ENCODE results near the gene NEDD4L. TPM values are rescaled to one million over a fixed set of nuclear protein-coding genes. Genes with fewer than 3 reads are reported as not detected.

NEDD4L gene
- total RNA-seq, 6 experiments from 2014 or later: 11.2 to 28.1 (median 15.7) TPM

GRCh38 chr18:58361212-58361611 is 317.2 kb downstream of the NEDD4L start:
- H3K27me3 Mint-ChIP-seq (ENCODE audit: insufficient read depth): no peaks in the 10 kb centered on the region
- H3K9me3 Mint-ChIP-seq: no peaks in the 10 kb centered on the region
- no peak for DNase-seq
- peaks cover 73% of the 10 kb centered on the region for H3K4me1 Mint-ChIP-seq (ENCODE audit: low read depth)
- H3K27ac Mint-ChIP-seq: peak overlapping the region; percentile 99
- no peaks in the 10 kb centered on the region for H3K36me3 Mint-ChIP-seq (ENCODE audit: low read depth)
- TF ChIP-seq, protein P1, sequence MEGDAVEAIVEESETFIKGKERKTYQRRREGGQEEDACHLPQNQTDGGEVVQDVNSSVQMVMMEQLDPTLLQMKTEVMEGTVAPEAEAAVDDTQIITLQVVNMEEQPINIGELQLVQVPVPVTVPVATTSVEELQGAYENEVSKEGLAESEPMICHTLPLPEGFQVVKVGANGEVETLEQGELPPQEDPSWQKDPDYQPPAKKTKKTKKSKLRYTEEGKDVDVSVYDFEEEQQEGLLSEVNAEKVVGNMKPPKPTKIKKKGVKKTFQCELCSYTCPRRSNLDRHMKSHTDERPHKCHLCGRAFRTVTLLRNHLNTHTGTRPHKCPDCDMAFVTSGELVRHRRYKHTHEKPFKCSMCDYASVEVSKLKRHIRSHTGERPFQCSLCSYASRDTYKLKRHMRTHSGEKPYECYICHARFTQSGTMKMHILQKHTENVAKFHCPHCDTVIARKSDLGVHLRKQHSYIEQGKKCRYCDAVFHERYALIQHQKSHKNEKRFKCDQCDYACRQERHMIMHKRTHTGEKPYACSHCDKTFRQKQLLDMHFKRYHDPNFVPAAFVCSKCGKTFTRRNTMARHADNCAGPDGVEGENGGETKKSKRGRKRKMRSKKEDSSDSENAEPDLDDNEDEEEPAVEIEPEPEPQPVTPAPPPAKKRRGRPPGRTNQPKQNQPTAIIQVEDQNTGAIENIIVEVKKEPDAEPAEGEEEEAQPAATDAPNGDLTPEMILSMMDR (IDR thresholded peaks at IDR 0.05): no peak
- H3K4me3 Mint-ChIP-seq: peak overlapping the region; percentile 84

DNA sequence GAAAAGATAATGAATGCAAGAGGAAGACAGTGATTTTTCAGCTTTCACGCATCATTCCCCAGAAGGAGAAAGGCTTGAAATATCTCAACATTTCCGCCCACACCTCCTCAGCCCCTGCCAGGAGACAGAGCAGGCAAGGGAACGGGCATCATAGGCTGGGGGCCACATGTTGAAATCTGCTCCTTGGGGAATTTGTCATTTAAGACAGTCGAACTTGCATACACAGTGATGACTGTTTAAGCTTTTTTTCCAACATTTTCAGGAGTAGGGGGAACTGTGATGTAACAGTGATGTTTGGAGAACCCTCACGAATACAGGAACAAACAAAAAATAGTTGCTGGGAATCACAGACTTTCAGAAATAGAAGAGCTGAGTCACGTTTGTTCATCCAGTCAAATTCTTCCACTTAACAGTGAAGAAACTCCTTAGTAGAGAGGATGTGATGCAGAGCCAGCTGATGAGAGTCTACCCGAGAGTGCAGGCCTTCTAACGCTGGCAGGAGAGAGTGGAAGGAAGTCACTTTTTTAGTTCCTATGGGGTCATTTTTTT is 318.1 kb downstream of the NEDD4L start:
- Mint-ChIP-seq H3K27me3 (ENCODE audit: insufficient read depth) (no peaks in the 10 kb centered on the region), H3K4me3 (peak overlapping the region; percentile 84), H3K36me3 (ENCODE audit: low read depth) (no peaks in the 10 kb centered on the region), H3K9me3 (no peaks in the 10 kb centered on the region), H3K4me1 (ENCODE audit: low read depth) (peaks cover 73% of the 10 kb centered on the region), H3K27ac (peak overlapping the region; percentile 99)
- DNase-seq: peak; percentile 97
- TF ChIP-seq, protein P1 (IDR thresholded peaks at IDR 0.05): no peak

- Mint-ChIP-seq H3K4me1 (ENCODE audit: low read depth) (peaks cover 73% of the 10 kb centered on the region), H3K27ac (peak overlapping the region; percentile 99), H3K4me3 (peak overlapping the region; percentile 84), H3K9me3 (no peaks in the 10 kb centered on the region), H3K36me3 (ENCODE audit: low read depth) (0 out of 2 replicates have a peak, but pooled peaks cover 5% of the 10 kb centered on the region), H3K27me3 (ENCODE audit: insufficient read depth) (no peaks in the 10 kb centered on the region)
- DNase-seq: no peak
- TF ChIP-seq, protein P1 (IDR thresholded peaks at IDR 0.05): no peak
These were observed 318.8 kb downstream of the NEDD4L start for GRCh38 chr18:58362829-58363271.

- Mint-ChIP-seq H3K36me3 (ENCODE audit: low read depth) (0 out of 2 replicates have a peak, but pooled peaks cover 6% of the 10 kb centered on the region), H3K27ac (peak overlapping the region; percentile 99), H3K9me3 (no peaks in the 10 kb centered on the region), H3K27me3 (ENCODE audit: insufficient read depth) (no peaks in the 10 kb centered on the region), H3K4me1 (ENCODE audit: low read depth) (peaks cover 71% of the 10 kb centered on the region), H3K4me3 (peak overlapping the region; percentile 45; the same call in 1 of the 2 replicates)
- TF ChIP-seq, protein P1 (IDR thresholded peaks at IDR 0.05): no peak
- DNase-seq: peak; percentile 72
These were observed 319.9 kb downstream of the NEDD4L start for GRCh38 chr18:58363767-58364540.

- peaks cover 8% of the 10 kb centered on the region; the same call in 1 of the 2 replicates for H3K36me3 Mint-ChIP-seq (ENCODE audit: low read depth)
- no peaks in the 10 kb centered on the region for H3K9me3 Mint-ChIP-seq
- peak overlapping the region; percentile 95 for H3K27ac Mint-ChIP-seq
- H3K4me3 Mint-ChIP-seq: peak overlapping the region; percentile 77
- DNase-seq: peak; percentile 69
- H3K27me3 Mint-ChIP-seq (ENCODE audit: insufficient read depth): no peaks in the 10 kb centered on the region; the same call in 1 of the 2 replicates
- peaks cover 60% of the 10 kb centered on the region for H3K4me1 Mint-ChIP-seq (ENCODE audit: low read depth)
- TF ChIP-seq, protein P1 (IDR thresholded peaks at IDR 0.05): peak; percentile 37
These were observed 321.0 kb downstream of the NEDD4L start for GRCh38 chr18:58364876-58365528.
